Glutamatergic neuron (in vitro differentiated cells): Measurements from ENCODE around the gene FBXL7. TPM values are rescaled to one million over a fixed set of nuclear protein-coding genes. Genes with fewer than 3 reads are reported as not detected.
A peak's percentile ranks its signal among the peaks of the same experiment; 100 is the strongest.

Experiments
- DNase-seq: peaks from one replicate; pipeline ENCODE4 v3.0.0; 2022
- H3K27ac Mint-ChIP-seq: one replicate; pipeline ENCODE4 v1.8.0; 2020; ENCODE audit warnings: mild to moderate bottlenecking, mixed read lengths, inconsistent platforms; ENCODE audit not compliant: unreplicated experiment
- H3K27me3 Mint-ChIP-seq: one replicate; pipeline ENCODE4 v1.8.0; 2020; ENCODE audit warnings: mild to moderate bottlenecking, moderate library complexity, mixed read lengths, inconsistent platforms; ENCODE audit not compliant: unreplicated experiment
- H3K36me3 Mint-ChIP-seq: one replicate; pipeline ENCODE4 v1.8.0; 2020; ENCODE audit warnings: mild to moderate bottlenecking, mixed read lengths, inconsistent platforms; ENCODE audit not compliant: unreplicated experiment
- H3K4me1 Mint-ChIP-seq: one replicate; pipeline ENCODE4 v1.8.0; 2020; ENCODE audit warnings: mild to moderate bottlenecking, low read depth, mixed read lengths, inconsistent platforms; ENCODE audit not compliant: unreplicated experiment
- H3K4me3 Mint-ChIP-seq: one replicate; pipeline ENCODE4 v1.8.0; 2020; ENCODE audit warnings: mild to moderate bottlenecking, mixed read lengths, inconsistent platforms; ENCODE audit not compliant: unreplicated experiment
- H3K9me3 Mint-ChIP-seq: one replicate; pipeline ENCODE4 v1.8.0; 2020; ENCODE audit warnings: mild to moderate bottlenecking, moderate library complexity, mixed read lengths, inconsistent platforms; ENCODE audit not compliant: unreplicated experiment
- total RNA-seq: library from RNA; stranded (reverse); fragmentation: NEBNext Ultra II Directional; extraction: Animal tissue kit (Norgen Biotek cat#: 25700); gene quantifications from one replicate; pipeline ENCODE4 v1.2.1, GENCODE V29; 2021; ENCODE audit not compliant: unreplicated experiment
- TF ChIP-seq, protein P1 (sequence below): fragments of 200-600 bp; sonication (generic); IDR thresholded peaks from one replicate; pipeline ENCODE4 v1.5.0; 2021; ENCODE audit not compliant: partially characterized antibody, unreplicated experiment

FBXL7 gene
- total RNA-seq, 1 donor from 2014 or later, result 25.3 TPM

- Mint-ChIP-seq H3K27ac (peak overlapping the region; percentile 93), H3K27me3 (peaks cover 2% of the 10 kb centered on the region), H3K4me3 (peak overlapping the region; percentile 78), H3K4me1 (peaks cover 37% of the 10 kb centered on the region), H3K9me3 (peaks cover 2% of the 10 kb centered on the region), H3K36me3 (no peaks in the 10 kb centered on the region)
- TF ChIP-seq, protein P1, sequence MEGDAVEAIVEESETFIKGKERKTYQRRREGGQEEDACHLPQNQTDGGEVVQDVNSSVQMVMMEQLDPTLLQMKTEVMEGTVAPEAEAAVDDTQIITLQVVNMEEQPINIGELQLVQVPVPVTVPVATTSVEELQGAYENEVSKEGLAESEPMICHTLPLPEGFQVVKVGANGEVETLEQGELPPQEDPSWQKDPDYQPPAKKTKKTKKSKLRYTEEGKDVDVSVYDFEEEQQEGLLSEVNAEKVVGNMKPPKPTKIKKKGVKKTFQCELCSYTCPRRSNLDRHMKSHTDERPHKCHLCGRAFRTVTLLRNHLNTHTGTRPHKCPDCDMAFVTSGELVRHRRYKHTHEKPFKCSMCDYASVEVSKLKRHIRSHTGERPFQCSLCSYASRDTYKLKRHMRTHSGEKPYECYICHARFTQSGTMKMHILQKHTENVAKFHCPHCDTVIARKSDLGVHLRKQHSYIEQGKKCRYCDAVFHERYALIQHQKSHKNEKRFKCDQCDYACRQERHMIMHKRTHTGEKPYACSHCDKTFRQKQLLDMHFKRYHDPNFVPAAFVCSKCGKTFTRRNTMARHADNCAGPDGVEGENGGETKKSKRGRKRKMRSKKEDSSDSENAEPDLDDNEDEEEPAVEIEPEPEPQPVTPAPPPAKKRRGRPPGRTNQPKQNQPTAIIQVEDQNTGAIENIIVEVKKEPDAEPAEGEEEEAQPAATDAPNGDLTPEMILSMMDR, result no peak
- DNase-seq, result peak; percentile 90
These were observed 252.8 kb downstream of the FBXL7 start for GRCh38 chr5:15752663-15753285.

- DNase-seq, result no peak
- TF ChIP-seq, protein P1, result no peak
- no peak overlapping the region for H3K4me3 Mint-ChIP-seq
- H3K27me3 Mint-ChIP-seq, result peaks cover 2% of the 10 kb centered on the region
- H3K36me3 Mint-ChIP-seq, result no peaks in the 10 kb centered on the region
- no peaks in the 10 kb centered on the region for H3K9me3 Mint-ChIP-seq
- peaks cover 33% of the 10 kb centered on the region for H3K4me1 Mint-ChIP-seq
- H3K27ac Mint-ChIP-seq, result no peak overlapping the region
These were observed 253.8 kb downstream of the FBXL7 start for GRCh38 chr5:15753752-15754151.

DNA sequence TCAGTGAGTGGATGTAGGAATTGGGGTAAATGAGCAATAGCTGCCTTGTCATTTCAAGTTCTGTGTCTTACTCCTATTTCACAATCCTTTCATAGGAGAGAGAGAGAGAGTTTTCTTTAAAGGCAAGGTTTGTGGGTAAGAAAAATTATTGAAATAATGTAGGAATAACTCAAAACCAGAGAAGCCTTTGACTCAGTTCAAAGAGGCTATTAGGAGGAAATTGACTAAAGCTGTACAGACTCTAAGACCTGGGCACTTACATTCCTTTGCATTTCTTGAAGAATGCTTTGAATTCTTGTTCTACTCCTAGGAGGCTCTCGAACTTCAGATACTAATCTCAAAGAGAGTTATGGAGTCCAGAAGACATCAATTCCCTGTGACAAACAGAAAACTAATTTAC lies 257.1 kb downstream of the FBXL7 start:
- Mint-ChIP-seq H3K4me3 (no peak overlapping the region), H3K27me3 (no peaks in the 10 kb centered on the region), H3K9me3 (no peaks in the 10 kb centered on the region), H3K27ac (peak overlapping the region; percentile 23), H3K36me3 (no peaks in the 10 kb centered on the region), H3K4me1 (peaks cover 24% of the 10 kb centered on the region)
- DNase-seq, result no peak
- TF ChIP-seq, protein P1, result no peak

DNA sequence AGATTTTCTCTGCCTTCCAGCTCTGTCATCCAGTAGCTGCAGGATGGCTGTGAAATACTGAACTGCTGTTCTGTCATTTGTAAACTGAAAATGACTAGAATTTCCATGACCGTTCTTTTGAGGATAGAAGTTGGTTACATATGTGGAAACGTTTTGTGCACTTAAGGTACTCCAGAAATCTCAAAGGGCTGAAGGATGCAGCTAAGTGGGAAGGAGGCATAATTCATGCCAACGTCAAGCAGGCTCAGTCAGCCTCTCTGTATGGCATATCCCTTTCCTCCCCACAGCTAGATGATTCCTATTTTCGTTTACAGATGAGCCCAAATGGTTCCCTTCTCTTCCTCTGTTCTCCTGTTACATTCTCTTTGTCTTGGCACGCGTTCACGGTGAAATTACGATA lies 257.6 kb downstream of the FBXL7 start:
- DNase-seq, result no peak
- Mint-ChIP-seq H3K27ac (no peak overlapping the region), H3K27me3 (no peaks in the 10 kb centered on the region), H3K9me3 (no peaks in the 10 kb centered on the region), H3K4me1 (peaks cover 21% of the 10 kb centered on the region), H3K36me3 (no peaks in the 10 kb centered on the region), H3K4me3 (no peak overlapping the region)
- TF ChIP-seq, protein P1, result no peak

- H3K36me3 Mint-ChIP-seq, result no peaks in the 10 kb centered on the region
- H3K4me3 Mint-ChIP-seq, result no peak overlapping the region
- peaks cover 5% of the 10 kb centered on the region for H3K27me3 Mint-ChIP-seq
- DNase-seq, result no peak
- no peaks in the 10 kb centered on the region for H3K9me3 Mint-ChIP-seq
- TF ChIP-seq, protein P1, result no peak
- peak overlapping the region; percentile 48 for H3K27ac Mint-ChIP-seq
- H3K4me1 Mint-ChIP-seq, result peaks cover 33% of the 10 kb centered on the region
These were observed 262.7 kb downstream of the FBXL7 start for GRCh38 chr5:15762668-15763067.
